GM10847 (cell line): ENCODE data around the gene MTUS2.

ENCODE experiments used
- POLR2A ChIP-seq: IDR thresholded peaks from 2 replicates; pipeline ENCODE4 v1.6.1; 2011; ENCODE audit not compliant: insufficient read length; ENCODE audit errors: extremely low read depth

Gene MTUS2

GRCh38 chr13:29254626-29255370, 434.7 kb downstream of the MTUS2 start:
- no peak for TF ChIP-seq POLR2A

DNA sequence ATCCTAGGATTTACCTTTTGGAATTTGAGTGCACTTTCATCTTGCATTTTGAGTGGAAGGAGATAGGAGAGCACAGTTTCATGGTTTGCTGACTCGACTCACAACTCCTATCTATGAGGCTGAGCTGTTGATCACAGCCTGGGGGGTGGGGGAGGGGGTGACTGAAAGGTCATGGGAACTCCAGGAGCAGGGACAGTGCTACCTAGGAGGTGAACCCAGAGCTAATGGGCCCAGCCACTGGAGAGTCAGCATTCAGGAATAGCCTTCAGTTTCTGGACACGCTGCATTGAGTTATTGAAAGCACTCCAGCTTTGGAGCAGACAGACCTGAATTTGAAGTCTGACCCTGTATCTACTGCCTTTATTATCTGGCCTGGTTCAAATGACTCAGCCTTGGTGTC, 435.4 kb downstream of the MTUS2 start:
- no peak for TF ChIP-seq POLR2A

DNA sequence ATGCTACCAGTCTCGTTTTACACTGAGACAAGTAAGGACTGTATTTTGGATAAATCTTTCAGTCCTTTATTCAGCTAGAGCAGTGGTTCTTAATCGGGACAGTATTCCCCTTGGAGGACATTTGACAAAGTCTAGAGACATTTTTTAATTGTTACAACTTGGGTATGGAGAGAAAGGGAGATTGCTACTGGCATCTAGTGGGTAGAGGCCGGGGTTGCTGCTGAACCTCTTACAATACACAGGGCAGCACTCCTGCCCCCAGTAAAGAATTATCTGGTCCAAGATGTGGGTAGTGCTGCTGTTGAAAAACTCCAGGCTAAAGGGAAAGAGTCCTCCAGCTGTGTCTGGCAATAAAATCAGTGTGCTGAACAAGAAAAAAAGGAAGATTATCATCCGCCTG, 440.5 kb downstream of the MTUS2 start:
- no peak for TF ChIP-seq POLR2A

DNA sequence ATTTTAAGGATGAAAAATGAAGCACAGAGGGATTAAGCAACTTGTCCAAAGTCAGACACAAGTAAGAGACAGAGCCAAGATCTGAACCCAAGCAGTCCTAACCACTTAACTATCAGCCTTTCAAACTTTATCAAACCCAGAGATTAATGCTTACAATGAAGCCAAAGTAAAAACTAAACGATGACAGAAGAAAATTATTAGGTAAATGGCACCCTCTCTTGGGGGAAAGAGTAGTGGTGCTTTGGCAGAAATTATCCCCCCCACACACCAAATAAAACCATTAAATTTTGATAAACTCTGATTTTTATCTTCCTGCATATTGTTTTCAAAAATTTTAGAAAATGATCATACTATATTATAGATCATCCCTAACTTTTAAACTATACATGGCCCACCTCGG, 446.1 kb downstream of the MTUS2 start:
- TF ChIP-seq POLR2A, result no peak

DNA sequence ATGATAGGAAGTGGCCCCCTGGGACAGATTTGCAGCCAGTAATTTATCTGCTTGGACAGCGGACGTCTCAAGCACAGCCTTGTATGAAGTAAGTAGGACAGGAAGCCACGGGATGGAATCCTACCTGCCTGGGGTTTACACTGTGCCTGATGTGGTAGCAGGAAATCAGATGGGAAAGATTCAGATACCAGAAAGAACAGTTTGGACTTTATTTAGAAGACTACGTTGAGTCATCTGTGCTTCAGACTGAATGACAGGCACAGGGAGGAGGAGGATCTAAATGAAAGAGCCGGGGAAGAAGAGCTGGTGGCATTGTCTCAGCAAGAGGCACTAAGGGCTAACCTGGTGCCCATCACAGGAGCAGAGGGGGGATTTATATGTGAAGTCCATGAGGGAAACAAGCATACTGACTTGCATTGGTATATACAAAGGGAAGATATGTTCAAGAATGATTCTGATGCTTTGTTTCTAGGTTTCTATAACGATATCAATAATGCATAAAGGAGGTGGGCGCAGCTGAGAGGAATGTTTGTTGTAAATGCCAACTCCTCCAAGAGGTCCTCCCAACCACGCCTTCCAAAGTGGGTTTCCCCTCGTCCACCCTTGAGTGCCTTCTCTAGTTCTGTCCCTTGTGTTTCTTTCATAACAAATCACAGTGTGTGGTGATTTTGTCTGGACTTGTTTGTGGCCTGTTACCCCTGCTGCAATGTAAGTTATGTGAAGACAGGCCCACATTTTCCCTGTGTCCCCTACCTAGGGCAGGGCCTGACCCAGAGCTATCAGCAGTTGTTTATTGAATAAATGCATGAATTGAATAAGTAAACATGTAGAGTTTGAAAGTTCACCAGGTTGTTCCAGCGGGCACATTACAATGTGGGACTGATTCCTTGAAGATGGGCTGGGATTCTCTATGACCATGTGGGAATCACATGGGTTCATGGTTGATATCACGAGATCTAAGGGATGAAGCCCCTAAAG, 446.9 kb downstream of the MTUS2 start:
- TF ChIP-seq POLR2A, result no peak

DNA sequence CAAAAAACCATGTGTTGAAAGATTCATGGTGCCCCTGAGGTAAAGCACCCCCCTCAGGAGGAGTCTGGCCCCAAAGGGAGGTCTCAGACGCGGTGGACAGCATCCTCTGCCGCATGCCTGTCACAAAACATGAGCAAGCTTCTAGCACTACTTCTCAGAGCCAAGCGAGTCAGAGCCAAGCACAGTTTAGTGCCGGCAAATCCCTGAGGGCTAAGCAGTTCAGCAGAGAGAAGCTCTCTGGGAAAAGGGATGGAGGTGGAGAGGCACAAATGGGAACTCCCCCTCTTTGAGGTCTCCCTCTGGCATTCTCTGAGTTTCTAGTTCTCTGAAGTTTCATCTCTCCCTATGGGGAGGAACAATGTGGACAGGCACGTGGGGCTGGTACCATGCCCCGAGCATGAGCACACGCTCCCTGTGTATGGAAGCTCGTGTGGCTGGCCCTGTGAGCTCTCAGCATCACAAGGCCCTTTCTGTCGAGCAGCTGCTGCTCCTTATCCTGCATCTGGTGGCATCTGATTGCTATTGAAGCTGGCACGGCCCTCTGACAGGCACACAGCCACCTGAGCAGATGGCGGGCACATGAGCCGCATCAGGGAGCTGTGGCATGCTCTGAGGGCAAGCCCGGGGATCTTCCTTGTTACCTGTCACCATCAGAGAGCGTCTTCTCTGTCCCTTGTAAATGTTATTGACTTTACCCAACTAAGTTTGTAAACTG, 450.3 kb downstream of the MTUS2 start:
- no peak for TF ChIP-seq POLR2A

DNA sequence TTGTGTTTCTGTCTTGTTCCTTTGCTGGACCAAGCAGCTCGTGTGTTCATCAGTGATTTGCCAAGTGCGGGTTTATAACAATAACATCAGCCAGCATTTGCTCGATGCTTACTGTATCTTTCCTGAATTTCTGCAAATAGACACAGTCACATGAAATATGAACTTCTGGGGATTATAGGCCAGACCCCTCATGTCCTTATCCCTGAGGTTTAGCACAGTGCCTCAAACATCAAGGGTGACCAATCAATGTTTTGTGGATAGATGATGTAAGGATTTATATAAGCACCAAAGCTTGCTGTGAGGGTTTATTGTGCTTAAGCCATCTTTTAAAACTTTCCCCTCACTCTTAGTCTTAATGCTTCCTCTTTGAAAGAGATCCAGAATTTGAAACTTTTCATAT, 451.5 kb downstream of the MTUS2 start:
- no peak for TF ChIP-seq POLR2A

GRCh38 chr13:29279356-29280254, 459.5 kb downstream of the MTUS2 start:
- no peak for TF ChIP-seq POLR2A

DNA sequence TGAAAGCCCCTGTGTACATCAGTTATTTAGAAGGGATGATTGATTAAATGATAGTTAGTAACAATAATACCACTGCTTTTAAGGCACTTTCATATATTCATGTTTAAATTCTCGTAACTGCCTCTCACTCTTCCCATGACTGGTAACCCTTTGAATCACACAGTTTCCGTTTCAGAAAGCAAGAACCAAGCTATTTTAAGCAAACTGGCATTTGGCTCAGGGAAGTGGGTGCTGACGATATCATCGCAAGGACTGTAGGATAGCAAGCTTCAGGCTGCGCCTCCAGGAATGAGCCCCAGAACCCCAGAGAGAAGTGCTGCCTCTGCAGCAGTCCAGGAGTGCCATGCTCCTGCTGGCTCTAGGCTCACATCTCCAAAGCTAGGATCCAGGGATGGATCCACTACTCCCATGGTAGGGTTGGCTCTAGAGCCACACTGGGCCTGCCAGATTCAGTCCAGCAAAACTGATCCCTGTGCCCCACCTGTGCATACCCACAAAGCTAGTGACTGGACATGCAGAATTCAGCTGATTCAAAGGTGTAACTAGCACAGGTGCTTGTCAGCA, 461.9 kb downstream of the MTUS2 start:
- no peak for TF ChIP-seq POLR2A

DNA sequence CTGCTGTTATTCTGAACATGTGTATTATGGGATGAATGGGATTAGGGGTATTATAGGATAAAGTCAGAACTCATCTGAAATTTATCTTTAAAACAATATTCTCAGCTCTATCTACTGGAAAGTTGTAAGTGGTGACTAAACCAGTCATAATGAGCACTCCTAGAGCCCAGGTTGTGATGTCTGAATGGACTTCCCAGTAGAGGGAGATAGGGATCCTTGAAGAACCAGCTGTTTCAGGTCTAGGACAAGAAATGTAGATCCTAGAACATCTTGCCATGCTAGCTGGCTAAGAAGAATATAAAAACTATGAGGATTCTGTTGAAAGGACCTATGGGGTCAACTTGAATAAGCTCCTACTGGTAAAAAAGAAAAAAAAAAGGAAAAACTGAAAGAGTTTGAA, 464.6 kb downstream of the MTUS2 start:
- TF ChIP-seq POLR2A, result no peak

DNA sequence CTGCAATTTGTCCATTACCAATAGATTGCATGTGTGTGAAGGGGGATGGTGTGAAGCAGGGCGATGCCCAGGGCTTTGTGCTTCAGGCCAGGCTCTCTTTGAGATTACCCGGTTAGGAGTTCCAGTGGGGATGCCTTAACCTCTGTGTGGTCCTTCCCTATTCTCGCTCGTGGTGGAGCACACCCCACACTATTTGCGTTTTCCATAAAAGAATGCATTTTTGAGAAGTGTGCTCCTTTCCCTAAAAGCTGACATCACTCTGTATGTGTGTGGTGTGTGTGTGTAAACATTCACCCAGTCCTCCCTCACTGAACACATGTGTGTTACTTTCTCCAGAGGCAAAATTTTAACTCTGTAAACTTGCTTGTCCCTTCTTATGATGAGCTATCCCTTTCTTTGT, 467.1 kb downstream of the MTUS2 start:
- TF ChIP-seq POLR2A, result no peak

DNA sequence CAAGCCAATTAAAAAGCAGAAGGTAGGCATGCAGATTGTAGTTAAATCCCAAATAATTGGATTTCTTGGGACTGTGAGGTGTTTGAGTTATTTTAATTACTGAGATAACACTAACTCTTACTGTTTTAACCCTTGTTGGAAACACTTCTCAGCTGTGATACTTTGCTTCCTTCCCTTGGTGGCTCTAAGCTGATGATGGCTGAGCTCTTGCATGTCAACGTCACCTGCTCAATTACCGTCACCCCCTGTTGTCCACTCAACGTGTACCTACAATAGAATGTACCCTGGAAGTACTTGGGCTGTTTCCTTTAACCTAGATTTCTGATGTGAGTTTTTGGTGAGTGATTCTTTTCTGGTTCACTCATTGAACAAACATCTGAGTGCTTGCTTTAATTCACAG, 471.9 kb downstream of the MTUS2 start:
- no peak for TF ChIP-seq POLR2A

DNA sequence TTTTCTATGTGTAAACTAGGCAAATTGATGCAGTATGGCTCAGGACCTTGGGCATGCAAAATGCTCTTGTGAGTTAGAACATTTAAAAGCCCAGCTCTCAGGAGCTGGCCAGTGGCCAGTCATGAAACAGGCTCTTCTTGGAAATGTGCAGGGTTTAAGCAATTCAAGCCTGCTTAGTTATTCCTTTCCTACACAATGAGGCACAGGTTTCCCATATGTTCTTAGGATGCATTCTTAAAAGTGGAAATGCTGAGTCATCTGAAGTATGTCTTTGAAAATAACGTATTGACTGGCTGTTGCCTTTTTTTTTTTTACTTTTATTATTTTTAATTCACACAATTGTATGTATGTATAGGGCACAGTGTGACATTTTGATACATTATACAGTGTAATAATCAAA, 474.7 kb downstream of the MTUS2 start:
- TF ChIP-seq POLR2A, result no peak

- TF ChIP-seq POLR2A, result no peak
Measured at GRCh38 chr13:29301027-29301426, 480.9 kb downstream of the MTUS2 start.
